ENCODE results near the gene DMKN.

- TF ChIP-seq, protein P1, sequence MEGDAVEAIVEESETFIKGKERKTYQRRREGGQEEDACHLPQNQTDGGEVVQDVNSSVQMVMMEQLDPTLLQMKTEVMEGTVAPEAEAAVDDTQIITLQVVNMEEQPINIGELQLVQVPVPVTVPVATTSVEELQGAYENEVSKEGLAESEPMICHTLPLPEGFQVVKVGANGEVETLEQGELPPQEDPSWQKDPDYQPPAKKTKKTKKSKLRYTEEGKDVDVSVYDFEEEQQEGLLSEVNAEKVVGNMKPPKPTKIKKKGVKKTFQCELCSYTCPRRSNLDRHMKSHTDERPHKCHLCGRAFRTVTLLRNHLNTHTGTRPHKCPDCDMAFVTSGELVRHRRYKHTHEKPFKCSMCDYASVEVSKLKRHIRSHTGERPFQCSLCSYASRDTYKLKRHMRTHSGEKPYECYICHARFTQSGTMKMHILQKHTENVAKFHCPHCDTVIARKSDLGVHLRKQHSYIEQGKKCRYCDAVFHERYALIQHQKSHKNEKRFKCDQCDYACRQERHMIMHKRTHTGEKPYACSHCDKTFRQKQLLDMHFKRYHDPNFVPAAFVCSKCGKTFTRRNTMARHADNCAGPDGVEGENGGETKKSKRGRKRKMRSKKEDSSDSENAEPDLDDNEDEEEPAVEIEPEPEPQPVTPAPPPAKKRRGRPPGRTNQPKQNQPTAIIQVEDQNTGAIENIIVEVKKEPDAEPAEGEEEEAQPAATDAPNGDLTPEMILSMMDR (conservative IDR thresholded peaks at IDR 0.05 in 1 of 2, IDR thresholded peaks at IDR 0.05 in 1 of 2; ENCODE audit: low read depth in 1 of 2, low read length in 2 of 2) = no peak
- TF ChIP-seq EZH2 (IDR thresholded peaks at IDR 0.05; ENCODE audit: low read length, missing control alignments) = no peak
Measured at GRCh38 chr19:35507561-35507960, 5.9 kb downstream of the DMKN start.
